ACHN (cell line): ENCODE results near the gene EMILIN2.

Experiments
- DNase-seq: peaks from one replicate; pipeline ENCODE4 v3.0.0-alpha.2; 2015
- in situ Hi-C: cut with HindIII; loops from 2 replicates; pipeline ENCODE4 v1.10.0; 2017; ENCODE audit warnings: low sequenced_read_pairs, low pct_ligation_motif_present, low pct_unique_long_range_greater_than_20kb

The EMILIN2 gene

GRCh38 chr18:2963048-2963447, 116.2 kb downstream of the EMILIN2 start:
- no peak for DNase-seq
- in situ Hi-C loops = no loop called here

DNA sequence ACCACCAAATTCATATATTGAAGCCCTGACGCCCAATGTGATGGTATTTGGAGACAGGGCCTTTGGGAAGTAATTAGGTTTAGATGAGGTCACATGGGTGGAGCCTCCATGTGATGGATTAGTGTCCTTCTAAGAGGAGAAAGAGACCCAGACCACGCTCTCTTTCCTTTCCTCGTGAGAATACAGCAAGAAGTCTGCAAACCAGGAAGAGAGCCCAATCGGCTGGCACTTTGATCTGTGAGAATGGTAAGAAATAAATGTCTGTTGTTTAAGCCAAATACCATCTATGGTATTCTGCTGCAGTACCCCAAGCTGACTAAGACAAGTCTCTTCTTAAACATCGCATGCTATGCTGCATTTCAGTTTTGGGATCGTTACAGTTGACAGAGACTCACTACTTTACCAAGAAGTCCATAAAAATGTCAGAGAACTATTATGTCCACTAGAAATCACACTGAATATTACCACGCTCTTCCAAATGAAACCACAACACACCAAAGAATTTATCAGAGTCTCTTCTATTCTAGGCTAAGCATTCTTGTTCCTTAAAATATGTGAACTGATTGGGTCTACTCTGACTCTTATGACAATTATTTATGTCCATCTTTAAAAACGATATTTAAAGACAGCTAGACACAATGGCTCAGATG, 117.7 kb downstream of the EMILIN2 start:
- no peak for DNase-seq
- in situ Hi-C loops = no loop called here
